Ascending aorta (tissue), 2 donors: Measurements from ENCODE around the gene GPATCH2. TPM values are rescaled to one million over a fixed set of nuclear protein-coding genes. Genes with fewer than 3 reads are reported as not detected.

Experiments used
- DNase-seq, 2 donors: peaks; one replicate each; pipeline ENCODE4 v3.0.0-alpha.2; 2019; ENCODE audit warnings: low spot score in 2 of 2
- H3K27ac ChIP-seq, 2 donors: fragments of 200-600 bp; sonication (generic); one replicate each; pipeline ENCODE4 v1.5.1; 2016 to 2017; ENCODE audit warnings: mild to moderate bottlenecking in 1 of 2
- H3K27me3 ChIP-seq: fragments of 200-600 bp; sonication (generic); one replicate; pipeline ENCODE4 v1.5.1; 2017
- H3K36me3 ChIP-seq, 2 donors: fragments of 200-600 bp; sonication (generic); one replicate each; pipeline ENCODE4 v1.5.1; 2016
- H3K4me1 ChIP-seq, 2 donors: fragments of 200-600 bp; sonication (generic); one replicate each; pipeline ENCODE4 v1.5.1; 2016 to 2017; ENCODE audit warnings: mild to moderate bottlenecking in 1 of 2
- H3K4me3 ChIP-seq, 2 donors: fragments of 200-600 bp; sonication (generic); one replicate each; pipeline ENCODE4 v1.5.1; 2016 to 2017; ENCODE audit warnings: mild to moderate bottlenecking in 1 of 2
- H3K9me3 ChIP-seq, 2 donors: fragments of 200-600 bp; sonication (generic); one replicate each; pipeline ENCODE4 v1.5.1; 2016
- intact Hi-C: fragments of 100-400 bp; cut with DNase I; formaldehyde crosslinking; loops from one replicate; pipeline ENCODE4 v1.15.1; 2023
- total RNA-seq: library from RNA; depleted of rRNA; stranded (reverse); fragments of >200 nt; gene quantifications from one replicate; pipeline ENCODE4 v1.1.0, GENCODE V29; 2016
- TF ChIP-seq, protein P1 (sequence below), 3 experiments: fragments of 200-600 bp in 2 of 3; fragments of 450-650 bp in 1 of 3; sonication (generic) in 2 of 3; IDR thresholded peaks; one replicate each; pipeline ENCODE4 v1.5.1; 2016 to 2019; ENCODE audit warnings: antibody characterized with exemption in 3 of 3, mild to moderate bottlenecking in 1 of 3, moderate library complexity in 1 of 3

GPATCH2 gene
- total RNA-seq, 1 donor from 2014 or later, result 3.8 TPM

DNA sequence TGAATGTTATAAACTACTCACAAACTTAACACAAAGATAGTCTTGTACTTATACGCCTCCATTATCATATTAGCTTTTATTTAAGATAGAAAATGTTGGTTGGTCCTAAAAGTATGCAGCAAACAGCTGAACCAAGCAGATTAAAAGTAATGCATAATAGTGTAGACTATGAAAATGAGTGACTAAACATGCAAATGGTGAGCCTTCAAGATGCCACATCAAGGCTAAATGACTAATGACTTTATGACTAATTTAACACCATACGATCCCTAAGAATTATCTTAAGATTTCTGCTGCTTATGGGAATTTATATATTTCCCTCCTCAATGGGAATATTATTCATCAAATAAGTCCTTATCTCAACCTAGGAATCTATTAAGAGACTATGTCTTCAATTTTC, 4.6 kb downstream of the GPATCH2 start:
- Histone ChIP-seq H3K9me3 (no peaks in the 10 kb centered on the region), H3K27ac (no peak overlapping the region), H3K4me3 (no peak overlapping the region), H3K27me3 (no peaks in the 10 kb centered on the region), H3K36me3 (no peaks in the 10 kb centered on the region), H3K4me1 (peaks cover 2 to 10% of the 10 kb centered on the region in 2 donors)
- DNase-seq, result no peak
- TF ChIP-seq, protein P1, sequence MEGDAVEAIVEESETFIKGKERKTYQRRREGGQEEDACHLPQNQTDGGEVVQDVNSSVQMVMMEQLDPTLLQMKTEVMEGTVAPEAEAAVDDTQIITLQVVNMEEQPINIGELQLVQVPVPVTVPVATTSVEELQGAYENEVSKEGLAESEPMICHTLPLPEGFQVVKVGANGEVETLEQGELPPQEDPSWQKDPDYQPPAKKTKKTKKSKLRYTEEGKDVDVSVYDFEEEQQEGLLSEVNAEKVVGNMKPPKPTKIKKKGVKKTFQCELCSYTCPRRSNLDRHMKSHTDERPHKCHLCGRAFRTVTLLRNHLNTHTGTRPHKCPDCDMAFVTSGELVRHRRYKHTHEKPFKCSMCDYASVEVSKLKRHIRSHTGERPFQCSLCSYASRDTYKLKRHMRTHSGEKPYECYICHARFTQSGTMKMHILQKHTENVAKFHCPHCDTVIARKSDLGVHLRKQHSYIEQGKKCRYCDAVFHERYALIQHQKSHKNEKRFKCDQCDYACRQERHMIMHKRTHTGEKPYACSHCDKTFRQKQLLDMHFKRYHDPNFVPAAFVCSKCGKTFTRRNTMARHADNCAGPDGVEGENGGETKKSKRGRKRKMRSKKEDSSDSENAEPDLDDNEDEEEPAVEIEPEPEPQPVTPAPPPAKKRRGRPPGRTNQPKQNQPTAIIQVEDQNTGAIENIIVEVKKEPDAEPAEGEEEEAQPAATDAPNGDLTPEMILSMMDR (IDR thresholded peaks at IDR 0.05), result no peak
- intact Hi-C loops, result no loop called here

DNA sequence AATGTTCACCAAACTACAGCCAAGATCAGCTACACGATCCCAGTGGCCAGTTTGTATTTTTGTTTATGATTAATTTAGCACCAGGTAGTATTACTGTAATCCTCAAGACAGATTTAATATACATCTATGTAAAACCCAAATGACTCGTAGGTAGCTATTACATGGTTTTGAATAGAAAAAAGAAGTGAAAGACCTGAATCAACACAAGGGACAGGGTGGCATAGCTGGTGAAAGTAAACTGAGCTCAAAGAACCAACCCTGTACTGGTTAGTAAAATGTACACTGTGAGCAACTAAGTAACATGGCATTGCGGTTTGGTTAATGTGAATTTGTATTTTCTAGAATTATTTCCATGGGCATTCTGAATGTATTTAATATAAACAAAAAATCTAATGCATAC, 8.8 kb downstream of the GPATCH2 start:
- H3K4me1 ChIP-seq, result no peaks in the 10 kb centered on the region
- no peak overlapping the region for H3K4me3 ChIP-seq
- TF ChIP-seq, protein P1 (IDR thresholded peaks at IDR 0.05), result no peak
- no peak for DNase-seq
- no peaks in the 10 kb centered on the region for H3K27me3 ChIP-seq
- no peak overlapping the region for H3K27ac ChIP-seq
- H3K36me3 ChIP-seq, result peaks cover 3 to 14% of the 10 kb centered on the region in 2 donors
- H3K9me3 ChIP-seq, result no peaks in the 10 kb centered on the region
- intact Hi-C loops, result no loop called here

DNA sequence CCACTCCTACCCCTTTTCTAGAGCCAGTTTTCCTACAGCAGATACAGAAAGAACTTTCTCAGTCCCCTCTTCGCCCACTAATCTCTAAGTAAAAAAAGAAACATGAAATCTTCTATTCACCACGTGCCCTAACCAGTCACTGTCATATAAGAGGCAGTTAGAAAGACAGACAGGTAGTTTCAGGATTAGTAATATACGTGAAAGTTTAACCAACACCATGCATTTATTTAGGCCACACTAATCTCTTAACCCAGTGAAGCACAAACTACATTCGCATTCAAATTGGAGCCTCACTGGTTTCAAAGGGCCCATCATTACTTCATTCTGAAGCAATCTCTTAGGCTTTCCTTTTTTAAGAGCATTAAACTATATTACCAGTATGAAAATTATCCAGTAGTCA, 10.1 kb downstream of the GPATCH2 start:
- H3K27me3 ChIP-seq, result no peaks in the 10 kb centered on the region

DNA sequence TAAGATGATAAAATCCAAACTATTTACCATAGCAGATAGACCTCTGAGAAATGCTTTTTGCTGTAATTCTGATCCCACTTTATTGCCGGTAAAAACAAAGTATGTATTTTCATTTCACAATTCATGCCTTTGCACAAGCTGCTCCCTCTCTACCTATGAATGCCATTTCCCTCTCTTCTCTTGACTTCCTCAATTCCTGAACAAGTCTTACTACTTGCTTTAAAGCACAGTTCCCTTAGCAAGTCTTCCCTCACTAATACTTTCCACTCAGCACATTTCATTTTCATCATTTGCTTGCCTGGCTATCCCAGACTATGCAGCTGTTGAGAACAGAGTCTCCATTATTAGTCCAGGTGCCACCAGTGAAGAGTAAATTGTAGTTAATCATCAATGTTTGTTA, 13.8 kb downstream of the GPATCH2 start:
- Histone ChIP-seq H3K4me3 (no peak overlapping the region), H3K4me1 (no peaks in the 10 kb centered on the region), H3K36me3 (peaks cover 3 to 14% of the 10 kb centered on the region in 2 donors), H3K27me3 (no peaks in the 10 kb centered on the region), H3K27ac (no peak overlapping the region), H3K9me3 (no peaks in the 10 kb centered on the region)
- TF ChIP-seq, protein P1 (IDR thresholded peaks at IDR 0.05), result no peak
- no peak for DNase-seq
- intact Hi-C loops, result no loop called here

More for the DNA sequence above, 10.1 kb downstream of the GPATCH2 start:
- no peak for DNase-seq
- Histone ChIP-seq H3K9me3 (no peaks in the 10 kb centered on the region), H3K4me1 (no peaks in the 10 kb centered on the region), H3K27ac (no peak overlapping the region), H3K36me3 (peaks cover 3 to 14% of the 10 kb centered on the region in 2 donors), H3K4me3 (no peak overlapping the region)
- intact Hi-C loops, result no loop called here
- TF ChIP-seq, protein P1 (IDR thresholded peaks at IDR 0.05), result no peak

DNA sequence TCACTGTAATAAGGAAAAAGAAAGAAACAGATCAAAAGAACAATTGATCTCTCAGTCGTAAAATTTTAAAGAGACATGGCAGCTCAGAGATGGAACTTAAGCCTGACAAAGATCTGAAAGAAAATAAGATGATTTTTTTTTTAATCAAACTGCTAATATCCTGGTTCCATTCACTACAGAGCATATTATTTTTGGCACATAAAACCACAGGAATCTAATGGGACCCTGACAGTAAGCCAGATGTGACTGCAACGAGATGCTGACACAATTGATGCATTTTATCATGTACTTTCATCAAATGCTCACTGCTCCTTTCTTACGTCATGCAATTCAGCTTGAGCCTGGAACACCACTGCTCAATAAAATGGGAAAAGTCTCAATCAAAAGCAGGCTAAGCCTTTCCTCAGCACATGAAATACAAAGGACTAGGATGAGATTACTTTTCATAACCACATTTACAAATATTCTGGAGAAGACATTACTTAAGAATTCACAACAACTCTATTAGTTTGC, 16.6 kb downstream of the GPATCH2 start:
- no peaks in the 10 kb centered on the region for H3K9me3 ChIP-seq
- DNase-seq, result no peak
- intact Hi-C loops, result no loop called here
- H3K27me3 ChIP-seq, result no peaks in the 10 kb centered on the region
- TF ChIP-seq, protein P1 (IDR thresholded peaks at IDR 0.05), result no peak
- no peak overlapping the region for H3K4me3 ChIP-seq
- H3K27ac ChIP-seq, result no peak overlapping the region
- no peaks in the 10 kb centered on the region for H3K4me1 ChIP-seq
- H3K36me3 ChIP-seq, result peaks cover 2 to 21% of the 10 kb centered on the region in 2 donors

DNA sequence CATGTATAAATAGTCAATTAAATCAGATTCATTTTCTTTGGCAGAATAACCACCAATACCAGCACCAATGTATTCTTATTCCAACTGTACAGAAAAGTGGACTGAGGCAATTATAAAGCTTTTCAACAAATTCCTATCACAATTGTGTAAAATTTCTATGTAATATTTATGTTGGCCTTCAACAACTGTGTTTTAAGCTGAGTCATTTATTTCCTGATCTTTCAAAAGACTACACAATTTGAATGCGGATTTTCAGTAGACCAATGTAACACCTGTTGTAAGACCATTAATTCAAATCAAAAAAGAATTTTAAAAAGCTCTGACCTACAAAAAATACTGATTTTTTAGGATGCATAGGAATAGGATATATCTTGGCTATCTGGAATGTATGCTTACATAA, 25.5 kb downstream of the GPATCH2 start:
- H3K4me3 ChIP-seq, result no peak overlapping the region
- H3K36me3 ChIP-seq, result peaks cover 0 to 23% of the 10 kb centered on the region in 2 donors
- H3K27ac ChIP-seq, result no peak overlapping the region
- TF ChIP-seq, protein P1 (IDR thresholded peaks at IDR 0.05), result no peak
- H3K4me1 ChIP-seq, result no peaks in the 10 kb centered on the region
- H3K27me3 ChIP-seq, result no peaks in the 10 kb centered on the region
- no peak for DNase-seq
- intact Hi-C loops, result no loop called here
- no peaks in the 10 kb centered on the region for H3K9me3 ChIP-seq
